GM18909 (cell line): ENCODE data around the gene EPS8L2.
"Not testable (repeated sequence)": the region's sequence is repeated elsewhere in the genome, so short reads cannot be mapped to it uniquely, and the experiment has no call there.

ENCODE experiments used
- ATAC-seq: cut with Tn5 transposase; IDR thresholded peaks from one replicate; pipeline ENCODE4 v1.9.1; 2021; ENCODE audit warnings: mild to moderate bottlenecking; ENCODE audit not compliant: unreplicated experiment, poor library complexity

Gene EPS8L2

DNA sequence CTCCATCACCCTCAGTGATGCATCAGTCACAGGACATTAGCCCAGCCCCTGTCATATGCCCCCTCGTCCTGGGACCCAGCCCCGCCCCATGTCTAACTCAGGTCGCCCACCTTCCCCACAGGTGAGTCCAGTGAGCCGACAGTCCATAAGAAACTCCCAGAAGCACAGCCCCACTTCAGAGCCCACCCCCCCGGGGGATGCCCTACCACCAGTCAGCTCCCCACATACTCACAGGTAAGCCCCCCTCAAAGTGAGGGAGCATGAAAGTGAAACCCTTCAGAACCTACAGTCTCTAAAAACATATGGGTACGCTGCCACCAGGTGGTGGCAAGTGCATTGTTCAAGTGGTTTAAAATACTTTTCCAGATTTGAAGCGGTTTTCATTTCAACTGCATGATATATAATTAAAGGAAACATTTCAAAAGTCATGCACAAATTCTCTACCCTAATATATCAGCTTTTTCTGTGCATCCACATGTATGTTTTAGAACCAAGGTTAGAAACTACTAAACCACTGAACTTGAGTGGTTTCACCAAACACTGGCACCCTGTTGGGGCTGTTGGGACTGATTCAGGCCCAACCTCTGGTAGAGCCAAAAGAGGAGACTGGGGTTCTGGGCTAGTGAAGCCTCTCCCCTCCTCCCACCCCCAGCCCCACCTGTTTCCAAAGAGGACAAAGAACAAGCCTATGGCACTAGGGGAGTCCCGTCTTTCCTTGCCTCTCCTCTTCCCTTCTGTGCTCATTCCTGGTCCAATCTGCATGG lies 17.3 kb downstream of the EPS8L2 start:
- ATAC-seq: no peak

DNA sequence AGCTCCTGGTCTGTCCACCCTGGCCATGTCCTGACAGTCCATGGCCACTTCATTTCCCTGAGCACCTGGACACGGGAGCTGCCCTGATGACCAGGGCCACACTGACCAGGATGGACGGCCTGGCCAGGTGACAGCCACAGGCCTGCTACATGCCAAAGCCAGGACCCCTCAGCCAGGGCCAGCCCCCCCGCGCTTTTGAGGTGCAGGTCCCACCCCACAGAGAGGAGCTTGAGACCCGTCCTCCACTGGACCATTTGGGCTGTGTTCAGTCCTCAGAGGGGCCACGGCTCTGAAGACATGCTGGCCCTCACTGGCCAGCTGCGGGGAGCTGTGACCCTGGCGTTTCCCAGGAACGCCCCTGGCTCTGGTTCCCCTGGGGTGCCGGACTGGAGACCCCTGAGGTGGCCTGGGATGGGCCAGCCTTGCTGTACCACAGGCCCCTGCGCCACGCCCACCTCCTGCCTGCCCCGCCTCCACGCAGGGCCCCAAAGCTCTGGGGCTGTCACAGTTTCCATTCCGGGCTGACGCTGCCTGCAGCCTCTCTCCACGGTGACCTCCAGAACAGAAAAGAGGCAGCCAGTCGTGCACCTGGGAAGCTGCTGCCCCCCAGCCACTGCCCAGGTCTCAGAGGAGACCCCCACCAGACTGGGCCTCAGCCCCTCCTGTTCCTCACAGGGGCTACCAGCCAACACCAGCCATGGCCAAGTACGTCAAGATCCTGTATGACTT lies 18.2 kb downstream of the EPS8L2 start:
- no peak for ATAC-seq

DNA sequence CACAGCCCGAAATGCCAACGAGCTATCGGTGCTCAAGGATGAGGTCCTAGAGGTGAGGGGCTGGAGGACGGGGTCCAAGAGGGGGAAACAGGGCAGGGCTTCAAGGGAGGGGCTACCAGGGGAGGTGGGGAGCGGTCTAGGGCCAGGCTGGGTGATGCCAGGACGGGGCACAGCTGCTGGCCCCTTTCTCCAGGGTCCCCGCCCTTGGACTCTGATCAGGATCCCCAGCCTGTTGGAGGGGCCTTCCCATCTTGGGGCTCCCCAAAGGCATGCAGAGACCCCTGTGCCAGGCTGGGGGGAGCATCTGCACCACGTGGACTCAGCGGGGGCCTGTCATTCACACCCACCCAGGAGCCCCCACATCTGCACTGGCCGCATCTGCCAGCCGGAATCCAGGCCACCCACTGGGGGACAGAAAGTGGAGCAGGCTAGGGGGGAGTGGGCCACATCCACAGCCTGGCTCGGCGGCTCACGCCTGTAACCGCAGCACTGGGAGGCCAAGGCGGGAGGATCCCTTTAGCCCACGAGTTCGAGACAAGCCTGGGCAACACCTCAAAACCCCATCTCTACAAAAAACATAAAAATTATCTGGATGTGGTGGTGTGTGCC lies 18.9 kb downstream of the EPS8L2 start:
- ATAC-seq: no peak

DNA sequence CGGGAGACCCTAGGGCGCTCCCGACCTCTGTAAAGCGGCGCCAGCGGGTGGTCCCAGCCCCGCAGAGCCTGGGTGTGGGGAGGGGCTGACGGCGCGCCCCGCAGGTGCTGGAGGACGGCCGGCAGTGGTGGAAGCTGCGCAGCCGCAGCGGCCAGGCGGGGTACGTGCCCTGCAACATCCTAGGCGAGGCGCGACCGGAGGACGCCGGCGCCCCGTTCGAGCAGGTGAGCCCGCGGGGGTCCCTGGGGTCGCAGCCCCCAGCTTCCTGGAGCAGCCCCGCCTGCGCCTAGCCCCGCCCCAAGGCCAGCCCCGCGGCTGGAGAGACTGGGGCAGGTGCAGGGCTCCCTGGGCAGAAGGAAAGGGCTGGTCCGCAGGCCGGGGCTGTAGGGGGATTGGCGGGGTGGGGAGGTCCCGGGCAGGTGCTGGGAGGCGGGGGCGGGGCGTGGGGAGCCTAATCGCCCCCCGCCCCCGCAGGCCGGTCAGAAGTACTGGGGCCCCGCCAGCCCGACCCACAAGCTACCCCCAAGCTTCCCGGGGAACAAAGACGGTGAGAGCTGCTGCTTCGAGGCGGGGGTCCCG lies 19.7 kb downstream of the EPS8L2 start:
- ATAC-seq: no peak

DNA sequence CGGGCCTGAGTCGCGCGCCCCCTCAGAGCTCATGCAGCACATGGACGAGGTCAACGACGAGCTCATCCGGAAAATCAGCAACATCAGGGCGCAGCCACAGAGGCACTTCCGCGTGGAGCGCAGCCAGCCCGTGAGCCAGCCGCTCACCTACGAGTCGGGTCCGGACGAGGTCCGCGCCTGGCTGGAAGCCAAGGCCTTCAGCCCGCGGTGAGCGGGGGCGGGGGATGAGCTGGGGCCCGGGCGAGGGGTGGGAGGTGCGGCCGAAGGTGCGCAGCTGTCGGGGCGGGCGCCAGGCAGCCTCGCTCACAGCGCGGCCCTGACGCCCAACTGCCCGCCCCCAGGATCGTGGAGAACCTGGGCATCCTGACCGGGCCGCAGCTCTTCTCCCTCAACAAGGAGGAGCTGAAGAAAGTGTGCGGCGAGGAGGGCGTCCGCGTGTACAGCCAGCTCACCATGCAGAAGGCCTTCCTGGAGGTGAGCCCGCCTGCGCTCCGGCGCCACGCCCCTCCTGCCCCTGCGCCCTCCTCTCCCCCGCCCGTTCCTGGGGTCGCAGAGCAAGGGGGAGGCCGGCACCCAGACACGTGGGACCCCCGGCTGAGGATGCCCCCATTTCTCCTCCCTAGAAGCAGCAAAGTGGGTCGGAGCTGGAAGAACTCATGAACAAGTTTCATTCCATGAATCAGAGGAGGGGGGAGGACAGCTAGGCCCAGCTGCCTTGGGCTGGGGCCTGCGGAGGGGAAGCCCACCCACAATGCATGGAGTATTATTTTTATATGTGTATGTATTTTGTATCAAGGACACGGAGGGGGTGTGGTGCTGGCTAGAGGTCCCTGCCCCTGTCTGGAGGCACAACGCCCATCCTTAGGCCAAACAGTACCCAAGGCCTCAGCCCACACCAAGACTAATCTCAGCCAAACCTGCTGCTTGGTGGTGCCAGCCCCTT lies 20.5 kb downstream of the EPS8L2 start:
- no peak for ATAC-seq

DNA sequence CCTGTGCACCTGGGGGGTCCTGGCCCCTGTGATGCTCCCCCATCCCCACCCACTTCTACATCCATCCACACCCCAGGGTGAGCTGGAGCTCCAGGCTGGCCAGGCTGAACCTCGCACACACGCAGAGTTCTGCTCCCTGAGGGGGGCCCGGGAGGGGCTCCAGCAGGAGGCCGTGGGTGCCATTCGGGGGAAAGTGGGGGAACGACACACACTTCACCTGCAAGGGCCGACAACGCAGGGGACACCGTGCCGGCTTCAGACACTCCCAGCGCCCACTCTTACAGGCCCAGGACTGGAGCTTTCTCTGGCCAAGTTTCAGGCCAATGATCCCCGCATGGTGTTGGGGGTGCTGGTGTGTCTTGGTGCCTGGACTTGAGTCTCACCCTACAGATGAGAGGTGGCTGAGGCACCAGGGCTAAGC lies 21.3 kb downstream of the EPS8L2 start:
- ATAC-seq: no peak

DNA sequence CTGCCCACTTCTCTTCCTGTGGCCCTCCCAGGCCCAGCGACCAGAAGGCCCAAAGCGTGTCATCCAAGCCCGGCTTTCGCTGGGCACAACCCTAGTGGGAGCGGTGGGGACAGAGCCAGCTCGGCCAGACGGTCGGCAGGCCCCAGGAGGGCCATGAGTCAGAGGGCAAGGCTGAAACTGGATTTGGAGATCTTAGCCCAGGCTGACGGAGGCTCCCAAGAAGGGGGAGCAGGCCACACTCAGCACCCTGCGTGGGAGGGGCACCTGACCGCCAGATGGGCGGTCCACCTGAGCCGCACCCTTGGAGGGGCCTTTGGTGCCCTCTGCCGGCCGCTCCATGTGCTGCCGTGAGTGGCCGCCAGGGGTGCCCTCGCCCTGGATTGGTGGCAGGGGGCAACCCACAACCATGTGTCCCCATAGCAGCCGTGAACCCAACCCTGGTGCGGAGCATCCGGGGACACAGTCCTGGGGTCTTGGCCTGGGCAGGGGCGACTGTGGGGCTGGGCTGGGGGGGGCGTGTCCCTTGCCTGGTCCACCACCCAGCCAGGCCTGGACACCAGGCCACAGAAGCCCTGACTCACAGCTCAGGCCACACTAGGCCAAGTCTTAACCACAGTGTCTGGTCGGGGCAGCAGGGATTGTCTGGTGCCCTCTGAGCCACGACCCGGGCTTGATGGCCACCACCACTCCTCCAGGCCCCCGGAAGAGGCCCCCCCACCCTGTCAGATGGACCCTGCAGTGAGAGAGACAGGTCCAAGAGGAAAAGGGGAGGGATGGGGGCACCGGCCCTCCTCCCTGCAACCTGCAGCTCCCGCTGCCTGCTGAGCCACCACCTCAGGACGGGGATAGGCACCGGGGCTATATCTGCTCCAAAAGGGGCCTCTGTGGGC lies 22.1 kb downstream of the EPS8L2 start:
- ATAC-seq: peak; percentile 61

DNA sequence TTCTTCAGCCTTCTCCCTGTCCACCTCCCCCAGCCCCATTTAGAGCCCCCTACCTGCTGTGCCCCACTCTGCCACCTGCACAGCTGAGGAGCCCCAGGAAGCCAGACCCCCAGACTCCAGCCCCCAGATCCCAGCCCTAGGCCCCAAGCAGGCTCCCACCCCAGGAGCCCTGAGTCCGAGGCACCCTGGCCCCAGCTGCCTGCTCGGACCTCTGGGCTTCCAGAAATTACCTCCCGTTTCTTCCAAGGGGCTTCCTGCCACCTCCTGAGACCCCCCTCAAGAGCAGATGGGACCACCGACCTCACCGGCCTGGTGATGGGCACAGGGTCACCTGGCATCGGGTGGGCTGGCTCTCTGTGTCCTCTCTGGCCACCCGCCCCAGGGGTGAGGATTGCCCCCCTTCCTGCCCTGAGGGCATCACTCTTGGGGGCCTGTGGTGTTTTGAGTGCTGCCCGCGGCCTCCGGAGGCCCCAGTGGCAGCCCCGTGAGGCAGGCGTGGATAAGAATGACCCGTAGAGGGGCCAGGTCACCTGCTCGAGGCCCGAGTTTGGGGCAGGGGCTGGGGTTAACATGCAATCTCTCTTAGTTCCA lies 23.0 kb downstream of the EPS8L2 start:
- ATAC-seq: no peak

DNA sequence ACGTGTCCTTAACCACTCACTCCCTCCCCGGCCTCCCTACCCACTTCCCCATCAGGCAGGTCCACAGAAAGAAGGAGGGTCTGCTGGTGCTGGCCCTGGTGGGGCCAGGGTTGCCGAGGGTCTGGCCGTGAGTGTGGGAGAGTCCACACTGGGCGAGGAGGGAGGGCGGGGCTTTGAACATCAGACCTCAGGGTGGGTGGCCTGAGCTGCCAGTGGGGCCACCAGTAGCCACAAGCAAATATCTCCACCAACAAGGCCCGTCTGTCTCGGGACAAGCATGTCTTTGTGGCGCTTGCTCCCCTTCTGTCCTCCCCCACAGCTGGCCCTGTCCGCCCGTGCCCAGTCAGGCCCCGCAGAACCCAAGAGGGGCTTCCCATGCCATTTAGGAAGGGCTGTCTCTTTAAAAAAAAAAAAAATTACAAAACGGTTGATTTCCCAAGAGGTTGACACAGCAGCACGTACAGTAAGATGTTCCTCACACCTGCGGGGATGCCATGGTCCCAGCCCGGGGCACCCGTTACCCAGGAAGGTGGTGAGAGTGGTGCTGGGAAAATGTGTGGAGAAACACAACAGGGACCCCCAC lies 23.6 kb downstream of the EPS8L2 start:
- ATAC-seq: no peak

DNA sequence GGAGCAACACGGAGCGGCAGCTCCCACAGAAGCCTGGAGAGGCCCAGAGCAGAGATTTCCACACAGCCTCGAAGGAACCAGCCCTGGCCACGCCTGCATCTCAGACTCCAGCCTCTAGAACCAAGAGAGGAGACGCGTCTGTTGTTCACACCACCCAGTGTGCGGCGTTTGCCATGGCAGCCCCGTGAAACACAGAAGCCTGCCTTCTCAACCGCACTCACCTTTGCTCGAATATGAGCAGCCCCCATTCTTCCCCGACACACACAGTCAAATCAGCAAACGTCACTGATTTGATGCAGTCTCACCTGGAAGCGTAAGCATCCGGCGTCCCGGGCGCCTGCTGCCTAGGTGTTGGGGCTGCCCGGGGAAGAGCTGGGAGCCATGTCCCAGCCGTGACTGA lies 27.0 kb downstream of the EPS8L2 start:
- ATAC-seq: no peak

DNA sequence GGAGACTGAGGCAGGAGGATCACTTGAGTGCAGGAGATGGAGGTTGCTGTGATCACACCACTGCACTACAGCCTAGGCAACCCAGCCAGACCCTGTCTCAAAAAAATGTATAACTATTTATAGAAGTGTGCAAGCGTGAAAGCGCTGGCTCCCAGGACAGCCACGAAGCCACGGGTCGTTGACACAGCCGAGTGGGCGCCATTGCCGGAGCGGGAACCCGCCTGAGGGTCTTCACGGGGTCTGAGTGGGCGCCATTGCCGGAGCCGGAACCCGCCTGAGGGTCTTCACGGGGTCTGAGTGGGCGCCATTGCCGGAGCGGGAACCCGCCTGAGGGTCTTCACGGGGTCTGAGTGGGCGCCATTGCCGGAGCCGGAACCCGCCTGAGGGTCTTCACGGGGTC lies 28.5 kb downstream of the EPS8L2 start:
- ATAC-seq: not testable (repeated sequence)

DNA sequence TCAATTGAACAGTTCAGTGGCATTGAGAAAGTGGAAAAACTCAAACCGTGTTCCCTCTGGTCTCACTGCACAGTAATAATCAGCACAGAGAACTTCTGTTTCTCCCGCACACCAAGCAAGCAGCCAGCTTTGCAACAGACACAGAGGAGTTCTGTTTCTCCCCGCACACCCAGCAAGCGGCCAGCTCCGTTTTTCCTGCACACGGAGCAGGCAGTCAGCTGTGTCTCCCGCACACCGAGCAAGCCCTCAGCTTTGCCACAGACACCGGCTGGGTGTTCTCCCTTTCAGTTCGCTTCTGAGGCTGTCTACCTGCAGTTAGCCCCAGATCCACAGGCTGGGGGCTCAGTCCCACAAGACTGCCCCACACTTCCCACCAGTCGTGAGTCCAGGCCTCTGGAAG lies 31.3 kb downstream of the EPS8L2 start:
- ATAC-seq: no peak

DNA sequence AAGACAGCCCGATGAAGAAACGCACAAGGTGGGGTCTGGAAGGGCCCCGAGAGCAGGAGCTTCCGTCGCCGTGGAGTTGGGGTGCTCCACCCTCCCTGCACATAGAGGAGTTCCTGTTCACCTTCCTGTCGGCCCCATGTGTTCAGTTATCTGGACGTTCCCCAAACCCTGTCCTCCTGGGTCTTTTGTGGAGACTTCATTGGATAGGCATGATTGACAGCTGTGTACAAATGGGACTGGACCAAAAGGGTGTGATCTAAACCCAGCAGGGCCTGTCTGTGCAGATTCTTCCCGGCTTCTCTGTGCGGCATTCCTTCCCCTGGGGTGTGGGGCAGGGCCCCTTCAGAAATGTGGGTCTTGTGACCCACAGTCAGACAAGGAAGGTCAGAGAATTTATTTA lies 31.9 kb downstream of the EPS8L2 start:
- ATAC-seq: not testable (repeated sequence)

DNA sequence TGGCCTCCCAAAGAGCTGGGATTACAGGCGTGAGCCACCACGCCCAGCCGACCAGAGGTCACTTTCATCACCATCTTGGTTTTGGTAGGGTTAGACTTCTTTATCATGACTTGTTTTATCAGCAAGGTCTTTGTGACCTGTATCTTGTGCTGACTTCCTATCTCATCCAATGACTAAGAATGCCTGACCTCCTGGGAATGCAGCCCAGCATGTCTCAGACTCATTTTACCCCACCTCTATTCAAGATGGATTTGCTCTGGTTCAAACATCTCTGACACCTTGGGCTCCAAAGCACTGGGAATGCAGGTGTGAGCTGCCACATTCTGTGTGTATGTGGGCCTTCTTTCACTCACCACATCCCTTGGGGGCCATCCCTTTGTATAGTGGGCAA lies 36.1 kb downstream of the EPS8L2 start:
- ATAC-seq: no peak

DNA sequence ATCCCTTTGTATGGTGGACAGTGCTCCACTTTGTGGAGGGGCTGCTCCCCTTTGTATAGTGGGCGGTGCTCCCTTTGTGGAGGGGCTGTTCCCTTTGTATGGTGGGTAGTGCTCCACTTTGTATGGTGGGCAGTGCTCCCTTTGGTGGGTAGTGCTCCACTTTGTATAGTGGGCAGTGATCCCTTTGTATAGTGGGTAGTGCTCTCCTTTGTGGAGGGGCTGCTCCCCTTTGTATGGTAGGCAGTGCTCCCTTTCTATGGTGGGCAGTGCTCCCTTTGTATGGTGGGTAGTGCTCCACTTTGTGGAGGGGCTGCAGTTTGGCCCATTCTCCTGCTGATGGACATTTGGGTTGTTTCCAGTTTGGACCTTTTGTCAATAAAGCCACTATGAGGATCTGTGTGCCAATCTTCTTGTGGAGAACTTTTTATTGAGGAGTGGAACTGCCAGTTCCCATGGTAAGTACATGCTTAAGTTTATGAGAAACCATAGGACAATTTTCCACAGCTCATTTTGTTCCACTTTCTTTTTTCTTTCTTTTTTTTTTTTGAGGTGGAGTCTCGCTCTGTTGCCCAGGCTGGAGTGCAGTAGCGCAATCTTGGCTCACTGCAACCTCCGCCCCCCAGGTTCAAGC lies 36.7 kb downstream of the EPS8L2 start:
- no peak for ATAC-seq

DNA sequence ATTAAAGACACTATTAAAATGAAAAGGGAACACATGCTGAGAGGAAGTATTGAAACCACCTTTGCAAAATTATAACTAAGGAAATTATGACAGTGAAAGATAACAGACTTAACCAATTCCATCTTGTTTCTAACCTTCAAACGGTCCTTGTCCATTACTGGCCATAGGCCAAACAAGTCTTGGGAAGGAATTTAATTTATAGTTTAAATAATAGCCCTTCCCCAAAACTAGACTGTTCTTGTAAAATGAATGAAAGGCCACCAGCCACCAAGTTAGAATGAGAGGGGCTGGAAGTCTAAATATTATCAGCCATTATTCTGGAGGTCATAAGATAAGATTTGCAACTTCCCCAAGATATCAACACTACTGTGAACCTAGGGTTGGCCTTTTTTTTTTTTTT lies 39.4 kb downstream of the EPS8L2 start:
- no peak for ATAC-seq

DNA sequence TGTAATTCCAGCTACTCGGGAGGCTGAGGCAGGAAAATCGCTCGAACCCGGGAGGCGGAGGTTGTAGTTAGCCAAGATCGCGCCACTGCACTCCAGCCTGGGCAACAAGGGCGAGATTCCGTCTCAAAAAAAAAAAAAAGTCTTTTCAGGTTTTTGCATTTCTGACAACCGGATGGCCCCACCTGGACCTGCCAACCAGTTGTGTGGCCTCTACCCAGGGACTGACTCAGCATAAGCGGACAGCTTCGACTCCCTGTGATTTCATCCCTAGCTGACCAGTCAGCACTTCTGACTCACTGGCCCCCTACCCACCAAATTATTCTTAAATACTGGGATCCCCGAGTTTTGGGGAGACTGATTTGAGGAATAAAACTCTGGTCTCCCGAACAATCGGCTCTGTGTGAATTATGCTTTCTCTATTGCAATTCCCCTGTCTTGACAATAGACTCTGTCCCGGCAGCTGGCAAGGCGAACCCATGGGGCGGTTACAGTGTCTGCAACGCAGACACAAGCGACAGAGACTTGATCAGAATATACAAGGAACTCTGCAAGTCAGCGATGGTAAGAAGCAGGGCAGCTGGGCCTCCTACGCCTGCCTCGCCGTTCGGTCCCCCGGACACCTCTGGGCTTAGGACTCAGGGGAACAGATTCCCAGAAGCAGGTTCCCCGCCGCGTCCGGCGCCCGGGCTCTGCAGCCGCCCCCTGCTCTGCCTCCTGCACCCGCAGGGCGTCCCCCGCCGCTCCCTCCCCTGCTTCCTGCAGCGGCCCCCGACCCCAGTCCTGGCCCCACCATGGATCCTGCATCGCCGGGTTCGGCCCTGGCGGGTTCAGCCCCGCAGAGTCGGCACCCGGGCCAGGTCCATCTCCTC lies 40.5 kb downstream of the EPS8L2 start:
- ATAC-seq: no peak
